Fibroblast of skin of right biceps (primary cell): ENCODE measurements around the gene MACROD2.
"Not testable (repeated sequence)": the region's sequence is repeated elsewhere in the genome, so short reads cannot be mapped to it uniquely, and the experiment has no call there.

Source experiments
- DNase-seq: peaks from one replicate; pipeline ENCODE4 v3.0.0-alpha.2; 2013

Gene MACROD2

DNA sequence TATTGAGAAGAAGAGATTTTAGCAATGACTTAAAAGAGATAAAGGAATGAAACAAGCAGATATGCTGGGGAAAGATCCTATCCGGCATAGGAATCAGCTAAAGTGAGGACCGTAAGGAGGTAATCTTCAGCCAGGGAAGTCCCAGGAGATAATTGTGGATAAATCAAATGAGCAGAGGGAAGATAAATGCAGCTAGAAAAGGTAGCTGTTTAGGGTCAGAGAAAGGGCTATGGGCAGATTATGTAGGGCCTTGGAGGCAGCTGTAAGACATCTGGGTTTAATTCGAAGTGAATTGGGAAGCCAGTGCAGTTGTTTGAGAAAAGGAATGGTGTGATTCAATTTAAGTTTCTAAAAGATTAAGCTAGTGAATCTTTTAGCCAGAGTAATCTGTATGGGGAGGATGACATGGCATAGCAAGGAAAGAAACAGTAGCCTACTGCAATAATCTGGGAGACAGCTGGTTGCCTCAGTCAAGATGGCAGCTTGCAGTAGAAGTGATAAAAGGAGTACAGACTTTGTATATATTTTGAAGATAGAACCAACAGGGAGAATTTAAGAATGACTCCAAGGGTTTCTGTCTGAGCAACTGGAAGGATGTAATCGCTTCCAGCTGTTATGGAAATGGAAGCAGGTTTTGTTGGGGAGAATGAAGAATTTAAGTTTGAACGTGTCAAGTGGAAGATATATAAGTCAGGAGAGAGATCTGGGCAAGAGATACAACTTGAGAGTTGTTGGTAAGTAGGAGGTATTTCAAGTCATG, 894.4 kb downstream of the MACROD2 start:
- DNase-seq: no peak

- no peak for DNase-seq
Measured at GRCh38 chr20:14890713-14891112, 895.4 kb downstream of the MACROD2 start.

- no peak for DNase-seq
Measured at GRCh38 chr20:14892782-14893181, 897.5 kb downstream of the MACROD2 start.

- no peak for DNase-seq
Measured at GRCh38 chr20:14896569-14896968, 901.3 kb downstream of the MACROD2 start.

DNA sequence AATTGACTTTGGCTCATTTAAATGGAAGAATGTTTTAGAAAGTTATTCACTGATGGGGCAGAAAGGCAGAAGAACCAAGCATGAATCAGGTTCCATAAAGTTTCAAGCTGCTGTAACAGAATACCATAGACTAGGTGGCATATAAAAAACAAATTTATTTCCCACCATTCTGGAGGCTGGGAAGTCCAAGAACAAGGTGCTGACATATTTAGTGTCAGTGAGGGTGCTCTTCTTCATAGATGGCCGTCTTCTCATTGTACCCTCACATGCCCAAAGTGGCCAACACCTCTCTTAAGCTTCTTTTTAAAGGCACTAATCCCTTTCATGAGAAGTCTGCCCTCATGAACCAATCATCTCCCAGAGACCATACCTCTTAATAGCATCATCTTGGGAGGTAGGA, 902.3 kb downstream of the MACROD2 start:
- DNase-seq: no peak

DNA sequence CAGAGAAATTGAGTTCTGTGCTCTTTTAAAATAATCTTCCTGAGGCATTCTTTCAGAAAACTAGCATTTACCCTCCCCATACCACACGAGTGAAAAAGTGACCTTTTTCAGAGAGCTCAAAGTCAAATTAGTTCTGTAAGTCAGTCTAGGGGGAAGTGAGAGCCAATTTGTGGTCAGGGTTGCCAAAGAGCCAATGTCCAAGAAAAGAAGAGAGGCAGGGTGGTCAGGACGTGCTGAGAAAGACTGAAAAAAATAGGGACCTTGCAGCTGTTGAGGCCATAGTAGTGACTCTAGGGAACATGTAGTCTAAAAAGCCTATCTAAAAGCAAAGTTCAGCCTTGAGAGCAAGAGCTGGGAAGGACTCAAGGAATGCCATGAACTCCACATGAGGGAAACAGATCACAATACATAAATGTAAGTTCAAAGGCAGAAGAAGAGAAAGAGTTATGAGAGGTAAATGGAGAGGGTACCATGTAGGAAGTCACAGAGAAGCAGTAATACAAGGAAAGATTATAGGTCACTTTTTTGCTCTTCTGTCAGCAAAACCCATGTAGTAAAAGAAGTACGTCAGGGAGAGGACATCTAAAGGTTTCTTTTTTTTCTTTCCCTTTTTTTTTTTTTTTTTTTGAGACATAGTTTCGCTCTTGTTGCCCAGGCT, 907.2 kb downstream of the MACROD2 start:
- DNase-seq: no peak

GRCh38 chr20:14906908-14907434, 911.7 kb downstream of the MACROD2 start:
- no peak for DNase-seq

DNA sequence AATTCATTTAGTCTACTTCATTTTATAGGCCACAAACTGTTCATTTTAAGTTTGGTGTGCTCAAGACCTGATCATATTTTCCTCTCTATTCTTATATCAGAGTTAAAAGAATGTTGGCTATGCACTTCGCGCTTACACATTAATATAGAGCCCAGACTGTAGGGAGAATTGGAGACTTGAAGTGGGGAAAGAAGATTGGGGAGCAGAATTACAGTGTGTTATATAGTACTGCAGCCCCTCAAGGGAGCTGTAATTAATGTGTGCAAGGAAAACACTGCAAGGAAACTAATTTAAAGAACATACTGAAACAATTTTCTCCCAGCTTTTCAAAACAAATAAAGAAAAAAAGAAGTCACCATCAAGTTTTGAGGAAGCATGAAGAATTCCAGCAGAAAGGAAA, 914.8 kb downstream of the MACROD2 start:
- DNase-seq: no peak

- no peak for DNase-seq
Measured at GRCh38 chr20:14913896-14914620, 918.7 kb downstream of the MACROD2 start.

GRCh38 chr20:14914633-14915032, 919.3 kb downstream of the MACROD2 start:
- no peak for DNase-seq

- no peak for DNase-seq
Measured at GRCh38 chr20:14915356-14915755, 920.0 kb downstream of the MACROD2 start.

- no peak for DNase-seq
Measured at GRCh38 chr20:14916360-14916920, 921.1 kb downstream of the MACROD2 start.

GRCh38 chr20:14918281-14918680, 923.0 kb downstream of the MACROD2 start:
- DNase-seq: no peak

- DNase-seq: peak; percentile 17
Measured at GRCh38 chr20:14918976-14919375, 923.7 kb downstream of the MACROD2 start.

DNA sequence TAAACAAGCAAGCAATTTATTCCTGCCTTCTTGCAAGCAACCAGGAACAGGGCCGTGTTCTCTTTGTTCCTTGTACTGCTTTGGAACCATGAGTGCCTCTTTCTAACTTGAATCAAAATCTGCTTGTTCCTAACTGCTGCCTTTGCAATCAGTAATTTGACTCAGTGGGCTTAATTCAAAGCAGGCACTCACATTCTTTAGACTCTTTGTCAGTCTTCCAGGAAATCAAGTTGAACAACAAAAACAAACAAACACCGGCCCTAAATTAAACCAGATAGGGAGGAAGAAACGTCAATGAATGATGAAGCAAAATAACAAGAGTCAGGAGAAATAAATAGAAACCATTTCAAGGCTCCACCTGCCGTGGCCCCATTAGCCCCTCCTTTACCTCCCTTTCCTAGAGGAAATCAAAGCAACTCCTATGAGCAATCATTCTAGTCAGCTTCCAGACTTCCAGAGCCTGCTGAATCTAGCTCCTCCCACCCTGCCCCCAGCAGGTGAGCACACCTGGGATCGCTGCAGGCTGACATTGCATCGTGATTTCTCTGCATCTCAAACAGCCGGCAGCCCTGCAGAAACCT, 924.3 kb downstream of the MACROD2 start:
- DNase-seq: peak; percentile 56

GRCh38 chr20:14921513-14921912, 926.2 kb downstream of the MACROD2 start:
- peak; percentile 79 for DNase-seq

DNA sequence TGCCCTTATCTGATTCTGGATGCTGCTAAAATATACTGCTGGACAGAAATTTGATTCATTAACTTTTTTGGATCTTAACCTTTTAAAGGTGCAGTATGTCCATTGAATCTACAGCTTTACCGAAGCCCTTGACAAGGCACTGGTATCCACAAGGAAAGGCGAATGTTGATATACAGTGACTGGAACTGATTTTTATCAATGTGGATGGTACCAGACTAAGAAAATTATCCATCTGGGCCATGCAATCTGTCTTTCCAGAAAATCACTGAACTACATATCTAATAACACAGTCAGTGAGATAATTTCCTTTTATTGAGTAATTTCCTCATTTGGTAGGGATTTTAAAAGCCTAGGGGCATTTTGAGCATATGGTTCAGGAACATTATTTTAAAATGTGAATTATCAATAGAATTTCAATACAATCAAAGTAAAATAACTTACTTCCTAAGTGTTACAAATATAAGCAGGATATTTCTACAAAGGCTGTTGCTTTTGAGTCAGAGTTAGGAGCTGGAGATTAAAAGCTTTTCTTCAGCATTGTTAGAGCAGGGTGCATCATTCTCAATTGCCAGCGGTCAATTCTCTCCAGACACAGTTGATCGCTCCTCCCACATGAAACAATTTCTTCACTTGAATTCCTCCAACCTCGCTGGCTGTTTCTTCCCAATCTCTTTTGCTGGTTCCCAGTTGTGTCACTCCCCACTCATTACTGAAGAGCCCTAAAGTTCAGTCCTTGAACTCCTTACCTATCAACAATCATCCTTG, 927.4 kb downstream of the MACROD2 start:
- no peak for DNase-seq

GRCh38 chr20:14924433-14924832, 929.1 kb downstream of the MACROD2 start:
- DNase-seq: no peak

GRCh38 chr20:14925300-14925699, 930.0 kb downstream of the MACROD2 start:
- DNase-seq: peak; percentile 80

- DNase-seq: not testable (repeated sequence)
Measured at GRCh38 chr20:14926436-14926835, 931.1 kb downstream of the MACROD2 start.

- peak; percentile 54 for DNase-seq
Measured at GRCh38 chr20:14928083-14928482, 932.8 kb downstream of the MACROD2 start.

DNA sequence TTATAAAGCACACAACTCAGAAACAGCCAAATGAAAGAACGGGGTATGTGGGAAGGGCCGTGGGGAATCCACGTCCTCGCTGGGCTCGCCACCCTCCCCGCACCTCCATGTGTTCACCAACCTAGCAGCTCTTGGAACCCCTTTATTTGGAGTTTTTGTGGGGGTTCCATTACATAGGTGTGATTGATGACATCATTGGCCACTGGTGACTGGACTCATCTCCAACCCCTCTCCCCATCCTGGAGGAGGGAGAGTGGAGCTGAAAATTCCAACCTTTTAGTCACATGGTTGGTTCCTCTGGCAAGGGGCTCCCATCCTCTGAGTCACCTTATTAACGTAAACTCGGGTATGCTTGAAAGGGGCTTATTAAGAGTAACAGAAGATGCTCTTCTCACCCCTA, 934.1 kb downstream of the MACROD2 start:
- DNase-seq: no peak
